Tibial artery (tissue), 4 donors: Measurements from ENCODE around the gene NUCB1.

ENCODE experiments used
- DNase-seq, 2 donors: peaks; one replicate each; pipeline ENCODE4 v3.0.0-alpha.2; 2019
- H3K27ac ChIP-seq, 2 donors: fragments of 200-600 bp; sonication (generic) in 1 of 2; 1 replicate in 1 of 2; 2 replicates in 1 of 2; pipeline ENCODE4 v1.5.1; 2018 to 2019; ENCODE audit warnings: mild to moderate bottlenecking in 1 of 2
- H3K27me3 ChIP-seq, 2 donors: fragments of 200-600 bp; sonication (generic) in 1 of 2; one replicate each; pipeline versions ENCODE4 v1.5.1 to v1.6.0; 2016 to 2019
- H3K36me3 ChIP-seq, 3 donors: fragments of 200-600 bp; sonication (generic) in 2 of 3; one replicate each; pipeline ENCODE4 v1.5.1; 2016 to 2019; ENCODE audit warnings: mild to moderate bottlenecking in 2 of 3
- H3K4me1 ChIP-seq, 4 donors: fragments of 200-600 bp; sonication (generic) in 2 of 4; 1 replicate in 3 of 4; 2 replicates in 1 of 4; pipeline ENCODE4 v1.5.1; 2016 to 2019
- H3K4me3 ChIP-seq, 2 donors: fragments of 200-600 bp; sonication (generic) in 1 of 2; 1 replicate in 1 of 2; 2 replicates in 1 of 2; pipeline ENCODE4 v1.5.1; 2018 to 2019; ENCODE audit warnings: mild to moderate bottlenecking in 2 of 2
- H3K9me3 ChIP-seq, 3 donors: fragments of 200-600 bp; sonication (generic) in 1 of 3; one replicate each; pipeline ENCODE4 v1.5.1; 2016 to 2019
- CTCF ChIP-seq, 2 experiments: fragments of 200-600 bp in 1 of 2; fragments of 450-650 bp in 1 of 2; IDR thresholded peaks; one replicate each; pipeline ENCODE4 v1.5.1; 2017 to 2019; ENCODE audit warnings: antibody characterized with exemption in 2 of 2, mild to moderate bottlenecking in 1 of 2, moderate library complexity in 1 of 2
- intact Hi-C: fragments of 100-400 bp; cut with DNase I; formaldehyde crosslinking; loops from one replicate; pipeline ENCODE4 v1.15.0; 2023; ENCODE audit warnings: low total_unique reads

NUCB1 gene

GRCh38 chr19:48933382-48933932 lies 33.3 kb downstream of the NUCB1 start, which contains the start of gene DHDH:
DHDH (plus strand) TSS chr19:48933699; CDS start chr19:48933722, 23 bp downstream.
- intact Hi-C loops: no loop called here
- Histone ChIP-seq H3K4me1 (peaks cover 0 to 9% (median 8%) of the 10 kb centered on the region in 4 donors), H3K9me3 (no peaks in the 10 kb centered on the region), H3K36me3 (no peaks in the 10 kb centered on the region), H3K27ac (no peak within 1 kb of the TSS), H3K4me3 (peak within 1 kb of the TSS; percentile 43 to 57), H3K27me3 (peaks cover 0 to 10% of the 10 kb centered on the region in 2 donors)
- DNase-seq: peak; percentile 51 to 77
- no peak for TF ChIP-seq CTCF (IDR thresholded peaks at IDR 0.05)

DNA sequence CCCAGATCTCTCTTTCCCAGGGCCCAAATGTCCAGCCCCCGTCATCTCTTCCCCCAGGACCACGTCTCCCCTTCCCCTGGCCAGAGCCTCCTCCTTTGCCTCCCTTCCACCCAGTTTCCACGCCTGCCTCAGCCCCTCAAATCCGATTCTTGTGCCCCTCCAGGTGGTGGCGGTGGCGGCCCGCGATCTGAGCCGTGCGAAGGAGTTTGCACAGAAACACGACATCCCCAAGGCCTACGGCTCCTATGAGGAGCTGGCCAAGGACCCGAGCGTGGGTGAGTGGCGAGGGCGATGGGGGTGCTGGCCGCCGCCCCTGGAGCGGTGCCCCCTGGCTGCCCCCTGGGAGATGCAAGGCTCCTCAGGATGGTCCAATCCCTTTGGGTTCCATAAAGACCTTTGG lies 34.7 kb downstream of the NUCB1 start:
- intact Hi-C loops: no loop called here
- peaks cover 0 to 9% (median 8%) of the 10 kb centered on the region in 4 donors for H3K4me1 ChIP-seq
- no peaks in the 10 kb centered on the region for H3K36me3 ChIP-seq
- no peak for DNase-seq
- no peak for TF ChIP-seq CTCF (IDR thresholded peaks at IDR 0.05)
- H3K27me3 ChIP-seq: peaks cover 0 to 10% of the 10 kb centered on the region in 2 donors
- H3K27ac ChIP-seq: no peak overlapping the region
- H3K9me3 ChIP-seq: no peaks in the 10 kb centered on the region
- H3K4me3 ChIP-seq: no peak overlapping the region

DNA sequence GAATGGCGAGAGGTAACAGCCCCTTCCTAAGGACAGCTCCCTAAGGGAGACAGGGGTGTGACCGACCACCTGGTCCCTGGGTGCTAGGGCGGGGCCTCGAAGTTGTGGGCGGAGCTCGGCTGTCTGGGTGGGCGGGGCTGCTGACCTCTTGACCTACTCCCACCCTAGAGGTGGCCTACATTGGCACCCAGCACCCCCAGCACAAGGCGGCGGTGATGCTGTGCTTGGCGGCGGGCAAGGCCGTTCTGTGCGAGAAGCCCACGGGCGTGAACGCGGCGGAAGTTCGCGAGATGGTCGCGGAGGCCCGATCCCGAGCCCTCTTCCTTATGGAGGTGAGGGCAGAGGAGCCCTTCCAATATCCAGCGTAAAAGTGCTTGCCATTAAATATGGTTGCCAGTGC lies 35.8 kb downstream of the NUCB1 start:
- no peak for TF ChIP-seq CTCF (IDR thresholded peaks at IDR 0.05)
- Histone ChIP-seq H3K9me3 (peaks cover 0 to 5% (median 4%) of the 10 kb centered on the region in 3 donors), H3K27ac (no peak overlapping the region), H3K4me3 (no peak overlapping the region), H3K4me1 (peaks cover 0 to 9% (median 8%) of the 10 kb centered on the region in 4 donors), H3K36me3 (no peaks in the 10 kb centered on the region), H3K27me3 (peaks cover 0 to 10% of the 10 kb centered on the region in 2 donors)
- no peak for DNase-seq
- intact Hi-C loops: no loop called here

GRCh38 chr19:48938256-48938655 lies 38.1 kb downstream of the NUCB1 start:
- H3K27ac ChIP-seq: no peak overlapping the region
- no peak for DNase-seq
- intact Hi-C loops: no loop called here
- no peak overlapping the region for H3K4me3 ChIP-seq
- no peaks in the 10 kb centered on the region for H3K36me3 ChIP-seq
- H3K9me3 ChIP-seq: peaks cover 0 to 10% (median 8%) of the 10 kb centered on the region in 3 donors
- TF ChIP-seq CTCF (IDR thresholded peaks at IDR 0.05): no peak
- peaks cover 0 to 2% of the 10 kb centered on the region in 2 donors for H3K27me3 ChIP-seq
- H3K4me1 ChIP-seq: peaks cover 0 to 8% (median 6%) of the 10 kb centered on the region in 4 donors

GRCh38 chr19:48940902-48941301 lies 40.8 kb downstream of the NUCB1 start:
- TF ChIP-seq CTCF (IDR thresholded peaks at IDR 0.05): no peak
- no peak for DNase-seq
- Histone ChIP-seq H3K27ac (no peak overlapping the region), H3K4me1 (no peaks in the 10 kb centered on the region), H3K36me3 (no peaks in the 10 kb centered on the region), H3K4me3 (no peak overlapping the region), H3K27me3 (peaks cover 0 to 2% of the 10 kb centered on the region in 2 donors), H3K9me3 (peaks cover 0 to 10% (median 8%) of the 10 kb centered on the region in 3 donors)
- intact Hi-C loops: no loop called here
